A549 (cell line): ENCODE results near the gene PPP4R3B.
"Not testable (repeated sequence)": the region's sequence is repeated elsewhere in the genome, so short reads cannot be mapped to it uniquely, and the experiment has no call there.

Experiments used
- BHLHE40 ChIP-seq: IDR thresholded peaks from 2 replicates; pipeline ENCODE4 v1.6.1; 2012; ENCODE audit warnings: low read depth, low read length, inconsistent platforms
- CBX8 ChIP-seq: fragments of 200-600 bp; sonication (generic); IDR thresholded peaks from 2 replicates; pipeline ENCODE4 v1.6.1; 2016
- CHD2 ChIP-seq: fragments of 150-350 bp; IDR thresholded peaks from 2 replicates; pipeline ENCODE4 v1.6.1; 2014; ENCODE audit warnings: low read length; ENCODE audit not compliant: partially characterized antibody
- CTCF ChIP-seq: fragments of >200 bp; sonication (Bioruptor Twin); formaldehyde crosslinking; IDR thresholded peaks from 3 replicates; pipeline ENCODE4 v1.5.1; 2016
- EP300 ChIP-seq, 2 experiments: fragments of >200 bp; sonication (Bioruptor Twin); formaldehyde crosslinking; IDR thresholded peaks; 2 replicates in 1 of 2; 3 replicates in 1 of 2; pipeline ENCODE4 v1.6.1; 2016 to 2017
- MYC ChIP-seq: IDR thresholded peaks from 2 replicates; pipeline ENCODE4 v1.6.1; 2012; ENCODE audit warnings: mild to moderate bottlenecking, inconsistent platforms, low read length, improper control_type of control experiment, borderline replicate concordance
- RCOR1 ChIP-seq: fragments of 150-350 bp; IDR thresholded peaks from 2 replicates; pipeline ENCODE4 v1.6.1; 2014; ENCODE audit warnings: antibody characterized with exemption, low read length, low read depth
- REST ChIP-seq: fragments of 200-600 bp; sonication (generic); IDR thresholded peaks from 2 replicates; pipeline ENCODE4 v1.6.1; 2016; ENCODE audit warnings: antibody characterized with exemption, mild to moderate bottlenecking, moderate library complexity
- RFX5 ChIP-seq: fragments of 450-650 bp; IDR thresholded peaks from 2 replicates; pipeline ENCODE4 v1.7.1; 2014; ENCODE audit warnings: antibody characterized with exemption, mild to moderate bottlenecking, moderate library complexity
- TP53 ChIP-seq: fragments of 250-450 bp; sonication (Bioruptor Pico); IDR thresholded peaks from 2 replicates; pipeline ENCODE4 v1.5.0; 2021; ENCODE audit warnings: mild to moderate bottlenecking, moderate library complexity
- ZC3H11A ChIP-seq: fragments of 450-650 bp; IDR thresholded peaks from 2 replicates; pipeline ENCODE4 v1.6.1; 2014; ENCODE audit warnings: antibody characterized with exemption, mild to moderate bottlenecking
- ZNF302 ChIP-seq: fragments of 250-450 bp; sonication (Bioruptor Pico); IDR thresholded peaks from 2 replicates; pipeline ENCODE4 v1.9.0; 2021; ENCODE audit warnings: inconsistent platforms, mild to moderate bottlenecking, moderate library complexity

GRCh38 chr2:55547679-55548078 is 69.7 kb downstream of the PPP4R3B start:
- TF ChIP-seq TP53; EP300 (IDR thresholded peaks at IDR 0.05); REST; CTCF; RCOR1; ZNF302 (CRISPR knock-in tag); ZC3H11A; CBX8; CHD2; MYC; RFX5; BHLHE40: not testable (repeated sequence)
